Upper lobe of right lung (tissue), 1 donor: Measurements from ENCODE around the gene FRY. TPM values are rescaled to one million over a fixed set of nuclear protein-coding genes. Genes with fewer than 3 reads are reported as not detected.

Source experiments
- ATAC-seq: fragments of 200-7000 bp; cut with Tn5 transposase; one replicate; pipeline ENCODE4 v1.9.1; 2020; ENCODE audit warnings: mild to moderate bottlenecking, moderate library complexity
- DNase-seq: peaks from one replicate; pipeline ENCODE4 v3.0.0-alpha.2; 2020
- H3K27ac ChIP-seq: fragments of 200-600 bp; one replicate; pipeline ENCODE4 v1.8.0; 2022
- H3K27me3 ChIP-seq: fragments of 200-600 bp; one replicate; pipeline ENCODE4 v1.8.0; 2022; ENCODE audit warnings: mild to moderate bottlenecking
- H3K36me3 ChIP-seq: fragments of 200-600 bp; one replicate; pipeline ENCODE4 v1.8.0; 2022
- H3K4me1 ChIP-seq: fragments of 200-600 bp; one replicate; pipeline ENCODE4 v1.8.0; 2022
- H3K4me3 ChIP-seq: fragments of 200-600 bp; one replicate; pipeline ENCODE4 v1.8.0; 2022; ENCODE audit warnings: mild to moderate bottlenecking
- H3K9me3 ChIP-seq: fragments of 200-600 bp; one replicate; pipeline ENCODE4 v1.8.0; 2022
- intact Hi-C: fragments of 100-400 bp; cut with DNase I; formaldehyde crosslinking; loops from one replicate; pipeline ENCODE4 v1.11.0; 2022
- total RNA-seq: library from RNA; stranded (reverse); fragmentation: NEBNext Ultra II Directional; extraction: Animal tissue kit (Norgen Biotek cat#: 25700); gene quantifications from one replicate; pipeline ENCODE4 v1.2.1, GENCODE V29; 2021
- TF ChIP-seq, protein P1 (sequence below): fragments of 200-600 bp; IDR thresholded peaks from one replicate; pipeline ENCODE4 v1.8.0; 2022; ENCODE audit warnings: antibody characterized with exemption
- donor health status: DM: no; HTN: yes; CAD: no; lungs with severe emphysema.

FRY gene
- total RNA-seq, 1 donor from 2014 or later = 76.6 TPM

DNA sequence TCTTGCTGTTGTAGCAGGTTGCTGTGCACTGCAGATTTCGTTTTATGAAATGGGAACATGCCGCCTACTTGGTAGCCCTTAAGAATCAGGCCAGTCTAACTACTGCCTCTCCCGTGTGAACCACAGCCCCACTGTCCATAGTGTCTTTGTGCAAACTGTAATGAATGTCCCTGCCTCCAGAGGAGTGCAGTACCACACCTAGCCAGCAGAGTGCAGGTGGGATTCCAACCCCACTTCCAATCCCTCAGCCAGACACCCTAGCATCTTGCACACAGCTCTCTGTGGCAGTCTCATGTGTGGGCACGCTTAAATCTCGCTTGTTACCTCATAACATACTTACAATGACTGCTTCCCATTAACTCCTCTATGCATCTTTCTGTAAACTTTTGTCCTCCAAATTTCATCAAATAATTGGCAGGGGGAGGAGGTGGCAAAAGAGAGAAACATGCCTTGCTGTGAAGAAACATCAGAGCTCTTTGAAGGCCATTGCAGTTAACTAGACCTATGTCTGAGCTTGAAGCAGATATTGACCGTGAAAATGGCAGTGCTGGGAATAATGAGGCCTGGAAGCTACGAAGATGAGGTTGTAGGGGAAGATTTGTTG, 236.4 kb downstream of the FRY start:
- H3K27me3 ChIP-seq = no peaks in the 10 kb centered on the region
- no peaks in the 10 kb centered on the region for H3K9me3 ChIP-seq
- no peak overlapping the region for H3K4me3 ChIP-seq
- no peak overlapping the region for H3K27ac ChIP-seq
- H3K4me1 ChIP-seq = no peaks in the 10 kb centered on the region
- peaks cover 55% of the 10 kb centered on the region for H3K36me3 ChIP-seq
- ATAC-seq = peak; percentile 90
- peak; percentile 69 for DNase-seq
- intact Hi-C loops = no loop called here
- TF ChIP-seq, protein P1, sequence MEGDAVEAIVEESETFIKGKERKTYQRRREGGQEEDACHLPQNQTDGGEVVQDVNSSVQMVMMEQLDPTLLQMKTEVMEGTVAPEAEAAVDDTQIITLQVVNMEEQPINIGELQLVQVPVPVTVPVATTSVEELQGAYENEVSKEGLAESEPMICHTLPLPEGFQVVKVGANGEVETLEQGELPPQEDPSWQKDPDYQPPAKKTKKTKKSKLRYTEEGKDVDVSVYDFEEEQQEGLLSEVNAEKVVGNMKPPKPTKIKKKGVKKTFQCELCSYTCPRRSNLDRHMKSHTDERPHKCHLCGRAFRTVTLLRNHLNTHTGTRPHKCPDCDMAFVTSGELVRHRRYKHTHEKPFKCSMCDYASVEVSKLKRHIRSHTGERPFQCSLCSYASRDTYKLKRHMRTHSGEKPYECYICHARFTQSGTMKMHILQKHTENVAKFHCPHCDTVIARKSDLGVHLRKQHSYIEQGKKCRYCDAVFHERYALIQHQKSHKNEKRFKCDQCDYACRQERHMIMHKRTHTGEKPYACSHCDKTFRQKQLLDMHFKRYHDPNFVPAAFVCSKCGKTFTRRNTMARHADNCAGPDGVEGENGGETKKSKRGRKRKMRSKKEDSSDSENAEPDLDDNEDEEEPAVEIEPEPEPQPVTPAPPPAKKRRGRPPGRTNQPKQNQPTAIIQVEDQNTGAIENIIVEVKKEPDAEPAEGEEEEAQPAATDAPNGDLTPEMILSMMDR = peak; percentile 69

DNA sequence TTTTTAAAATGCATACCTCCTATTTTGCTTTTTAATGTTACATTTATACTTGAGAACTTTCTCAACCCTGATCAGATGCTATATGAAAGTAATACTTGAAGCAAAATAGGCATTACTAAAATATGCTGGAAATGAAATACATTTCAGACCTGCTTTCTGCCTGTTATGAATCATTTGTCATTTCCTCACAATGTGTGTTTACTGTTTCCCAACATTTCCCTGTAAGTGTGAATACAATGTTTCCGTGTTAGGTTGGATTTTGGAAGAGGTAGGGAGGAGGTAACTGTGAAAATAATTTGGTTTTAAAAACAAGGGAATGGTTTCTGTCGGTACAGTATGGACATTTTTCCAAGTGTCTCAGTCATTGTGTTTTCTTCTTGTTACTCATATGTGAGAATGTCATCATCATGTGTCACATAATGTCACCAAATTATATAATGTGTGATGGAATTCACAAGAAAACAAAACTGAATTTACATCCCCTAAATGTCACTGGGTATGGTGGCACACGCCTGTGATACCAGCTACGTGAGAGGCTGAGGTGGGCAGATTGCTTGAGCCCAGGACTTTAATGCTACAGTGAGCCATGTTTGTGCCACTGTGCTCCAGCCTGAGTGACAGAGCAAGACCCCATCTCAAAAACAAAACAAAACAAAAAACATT, 240.6 kb downstream of the FRY start:
- no peak overlapping the region for H3K4me3 ChIP-seq
- intact Hi-C loops = no loop called here
- H3K27me3 ChIP-seq = no peaks in the 10 kb centered on the region
- DNase-seq (no peak), ATAC-seq (no peak)
- no peak overlapping the region for H3K27ac ChIP-seq
- TF ChIP-seq, protein P1 = no peak
- no peaks in the 10 kb centered on the region for H3K9me3 ChIP-seq
- no peaks in the 10 kb centered on the region for H3K4me1 ChIP-seq
- H3K36me3 ChIP-seq = peaks cover 57% of the 10 kb centered on the region

DNA sequence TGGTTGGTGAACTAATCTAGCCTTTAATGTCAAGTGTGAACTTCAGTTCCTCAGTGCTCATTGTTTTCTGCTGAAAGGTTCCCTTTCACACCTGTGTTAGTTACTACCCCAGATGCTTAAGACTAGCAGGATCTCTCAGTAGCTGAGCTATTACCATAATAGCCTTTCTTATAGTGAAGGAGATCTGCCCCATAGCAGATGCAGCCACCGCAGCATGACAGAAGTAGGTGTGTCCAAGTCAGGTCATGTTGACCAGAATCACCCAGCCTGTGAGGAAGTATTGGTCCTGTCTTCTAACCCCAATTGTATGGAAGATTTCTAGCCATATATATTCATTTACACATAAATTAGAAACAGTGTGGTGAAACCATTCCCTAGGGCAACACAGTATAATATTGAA, 246.3 kb downstream of the FRY start:
- Histone ChIP-seq H3K9me3 (no peaks in the 10 kb centered on the region), H3K27ac (no peak overlapping the region), H3K4me1 (no peaks in the 10 kb centered on the region), H3K36me3 (peaks cover 78% of the 10 kb centered on the region), H3K27me3 (no peaks in the 10 kb centered on the region), H3K4me3 (no peak overlapping the region)
- TF ChIP-seq, protein P1 = no peak
- intact Hi-C loops = no loop called here
- DNase-seq (no peak), ATAC-seq (no peak)

DNA sequence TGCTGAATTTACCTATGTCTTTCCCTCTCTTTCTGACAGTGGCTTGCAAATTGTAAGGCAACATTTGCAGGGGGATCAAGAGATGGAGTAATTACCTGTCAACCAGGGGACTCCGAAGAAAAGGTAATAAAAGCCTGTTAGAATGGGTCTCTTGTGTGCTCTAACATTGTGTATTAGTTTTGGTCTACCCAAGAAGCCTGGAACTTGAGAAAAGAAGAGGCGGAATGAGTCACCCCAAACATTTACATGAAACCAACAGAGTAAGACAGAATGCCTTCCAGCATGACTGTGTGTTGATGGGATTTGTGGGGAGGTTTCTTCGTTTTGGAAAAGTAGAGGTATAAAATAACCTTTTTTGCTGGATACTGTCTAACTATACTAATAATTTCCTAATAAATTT, 246.9 kb downstream of the FRY start:
- H3K4me3 ChIP-seq = no peak overlapping the region
- no peaks in the 10 kb centered on the region for H3K27me3 ChIP-seq
- H3K36me3 ChIP-seq = peaks cover 76% of the 10 kb centered on the region
- H3K9me3 ChIP-seq = no peaks in the 10 kb centered on the region
- ATAC-seq (no peak), DNase-seq (no peak)
- intact Hi-C loops = no loop called here
- H3K27ac ChIP-seq = no peak overlapping the region
- TF ChIP-seq, protein P1 = no peak
- no peaks in the 10 kb centered on the region for H3K4me1 ChIP-seq

DNA sequence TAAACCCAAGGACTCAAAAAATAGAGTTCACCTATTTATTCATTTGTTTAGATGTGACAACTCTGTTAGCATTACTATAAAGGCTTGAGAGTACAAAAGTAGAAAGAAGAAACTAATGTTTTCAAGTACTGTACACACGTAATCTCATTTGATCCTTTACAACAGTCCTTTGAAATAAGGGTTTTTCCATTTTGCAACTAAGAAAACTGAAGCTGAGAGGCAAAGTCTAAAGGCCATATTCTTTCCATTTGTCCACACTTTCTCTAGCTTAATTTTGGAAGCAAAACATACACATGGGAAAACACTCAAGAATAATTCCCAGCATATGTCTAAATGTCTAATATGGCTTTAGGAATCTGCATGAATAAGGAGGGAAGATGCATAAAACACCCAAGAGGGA, 249.5 kb downstream of the FRY start:
- Histone ChIP-seq H3K36me3 (peaks cover 59% of the 10 kb centered on the region), H3K9me3 (no peaks in the 10 kb centered on the region), H3K27ac (no peak overlapping the region), H3K4me1 (peaks cover 12% of the 10 kb centered on the region), H3K4me3 (no peak overlapping the region), H3K27me3 (no peaks in the 10 kb centered on the region)
- no peak for ATAC-seq
- DNase-seq = no peak
- intact Hi-C loops = no loop called here
- TF ChIP-seq, protein P1 = no peak
